ENCODE results near the gene SCARB2.
"Not testable (repeated sequence)": the region's sequence is repeated elsewhere in the genome, so short reads cannot be mapped to it uniquely, and the experiment has no call there.

The SCARB2 gene, protein sequence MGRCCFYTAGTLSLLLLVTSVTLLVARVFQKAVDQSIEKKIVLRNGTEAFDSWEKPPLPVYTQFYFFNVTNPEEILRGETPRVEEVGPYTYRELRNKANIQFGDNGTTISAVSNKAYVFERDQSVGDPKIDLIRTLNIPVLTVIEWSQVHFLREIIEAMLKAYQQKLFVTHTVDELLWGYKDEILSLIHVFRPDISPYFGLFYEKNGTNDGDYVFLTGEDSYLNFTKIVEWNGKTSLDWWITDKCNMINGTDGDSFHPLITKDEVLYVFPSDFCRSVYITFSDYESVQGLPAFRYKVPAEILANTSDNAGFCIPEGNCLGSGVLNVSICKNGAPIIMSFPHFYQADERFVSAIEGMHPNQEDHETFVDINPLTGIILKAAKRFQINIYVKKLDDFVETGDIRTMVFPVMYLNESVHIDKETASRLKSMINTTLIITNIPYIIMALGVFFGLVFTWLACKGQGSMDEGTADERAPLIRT

GRCh38 chr4:76213415-76214176, at the start of gene SCARB2:
SCARB2 (minus strand) TSS chr4:76213824; CDS start chr4:76213543, 281 bp downstream.
- peak; percentile 63 for DNase-seq

DNA sequence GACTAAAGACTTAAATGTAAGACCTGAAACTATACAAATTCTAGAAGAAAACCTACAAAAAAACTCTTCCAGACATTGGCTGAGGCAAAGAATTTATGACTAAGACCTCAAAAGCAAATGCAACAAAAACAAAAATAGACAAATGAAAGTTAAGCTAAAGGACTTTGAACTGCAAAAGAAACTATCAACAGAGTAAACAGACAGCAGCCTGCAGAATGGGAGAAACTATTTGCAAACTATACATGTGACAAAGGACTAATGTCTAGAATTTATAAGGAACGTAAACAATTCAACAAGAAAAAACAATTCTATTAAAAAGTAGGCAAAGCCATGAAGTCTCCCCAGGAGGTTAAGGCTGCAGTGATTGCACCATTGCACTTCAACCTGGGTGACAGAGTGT, 46.9 kb upstream of the SCARB2 start:
- no peak for DNase-seq

GRCh38 chr4:76257824-76258223, 44.2 kb upstream of the SCARB2 start:
- DNase-seq = no peak

DNA sequence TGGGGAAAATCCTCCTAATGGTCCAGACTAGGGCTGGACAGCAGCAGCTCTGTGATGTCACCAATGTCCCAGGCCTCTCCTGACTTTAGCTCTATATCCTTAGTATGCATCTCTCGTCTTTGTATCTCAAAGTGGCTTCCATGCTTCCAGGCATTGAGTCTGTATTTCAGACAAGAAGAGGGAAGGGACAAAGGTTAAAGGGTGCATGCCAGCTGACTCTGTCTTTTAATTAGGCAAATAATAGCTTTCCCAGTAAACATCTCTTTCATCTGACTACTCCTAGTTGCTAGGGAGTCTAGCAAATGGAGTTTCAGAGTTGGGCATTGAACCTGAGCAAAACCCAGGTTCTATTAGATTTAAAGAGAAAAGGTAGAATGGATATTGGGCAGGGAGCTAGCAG, 43.3 kb upstream of the SCARB2 start:
- no peak for DNase-seq

DNA sequence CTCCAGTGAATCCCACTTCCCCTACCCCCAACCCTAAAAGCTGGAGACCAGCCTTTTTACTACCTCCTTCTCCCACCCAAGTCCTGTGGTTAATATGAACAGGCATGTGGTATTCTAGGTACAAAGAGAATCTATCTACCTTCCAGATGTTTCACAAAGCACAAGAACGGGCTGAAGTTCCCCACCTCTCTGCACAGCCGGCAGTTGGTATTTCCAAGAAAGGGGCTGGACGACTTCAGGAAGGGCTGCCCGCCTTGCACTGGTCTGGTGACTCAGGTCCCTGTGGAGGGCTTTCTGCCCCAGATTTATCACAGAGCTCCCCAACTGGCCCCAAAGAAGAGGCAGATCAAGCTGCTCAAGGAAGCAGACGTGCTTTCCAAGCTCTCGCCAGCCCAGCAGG, 42.4 kb upstream of the SCARB2 start:
- no peak for DNase-seq

GRCh38 chr4:76253511-76253910, 39.9 kb upstream of the SCARB2 start:
- no peak for DNase-seq

GRCh38 chr4:76252271-76252653, 38.6 kb upstream of the SCARB2 start:
- no peak for DNase-seq

DNA sequence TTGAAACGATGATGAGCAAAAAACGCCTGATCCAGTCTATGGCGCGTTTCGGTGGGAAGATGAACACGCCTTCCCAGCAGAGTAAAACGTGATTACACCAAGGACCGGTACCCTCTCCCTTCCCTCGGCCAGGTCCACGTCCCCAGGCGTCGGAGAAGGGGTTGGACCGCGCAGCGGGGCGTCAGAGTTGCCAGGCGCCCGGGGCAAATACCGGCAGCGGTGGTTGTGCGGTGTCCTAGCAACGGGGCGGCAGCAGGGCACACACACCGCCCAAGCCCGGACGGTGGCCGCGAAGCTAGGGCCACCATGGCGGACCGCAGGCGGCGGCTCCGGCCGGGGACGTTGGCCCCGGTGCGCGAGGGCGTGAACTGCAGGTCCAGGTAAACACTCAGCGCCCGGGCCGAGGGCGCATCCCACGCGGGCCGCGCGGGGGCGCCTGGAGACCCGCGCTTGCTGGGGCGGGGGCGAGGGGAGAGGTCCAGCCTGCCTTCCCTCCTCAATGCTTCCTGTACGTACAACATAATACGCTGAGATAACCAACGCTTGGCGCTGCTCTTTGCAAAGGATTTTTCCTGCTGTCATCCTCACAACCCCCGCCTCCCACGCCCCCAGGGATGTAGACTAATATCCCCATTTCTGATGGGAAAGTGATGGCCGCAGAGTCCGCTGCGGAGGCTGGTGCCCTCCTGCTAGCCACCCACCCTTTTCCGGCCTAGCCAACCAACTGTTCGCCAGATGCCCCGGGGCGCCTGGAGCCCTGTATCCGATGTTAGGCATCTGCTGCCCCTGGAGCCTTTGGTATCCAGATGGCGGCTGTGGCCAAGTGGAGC, 38.0 kb upstream of the SCARB2 start, which contains the start of gene FAM47E:
TSS of gene FAM47E (plus strand) at position 281 of the 830 bp plus-strand sequence. CDS start at position 307, 26 bp downstream.
- peak; percentile 78 for DNase-seq

DNA sequence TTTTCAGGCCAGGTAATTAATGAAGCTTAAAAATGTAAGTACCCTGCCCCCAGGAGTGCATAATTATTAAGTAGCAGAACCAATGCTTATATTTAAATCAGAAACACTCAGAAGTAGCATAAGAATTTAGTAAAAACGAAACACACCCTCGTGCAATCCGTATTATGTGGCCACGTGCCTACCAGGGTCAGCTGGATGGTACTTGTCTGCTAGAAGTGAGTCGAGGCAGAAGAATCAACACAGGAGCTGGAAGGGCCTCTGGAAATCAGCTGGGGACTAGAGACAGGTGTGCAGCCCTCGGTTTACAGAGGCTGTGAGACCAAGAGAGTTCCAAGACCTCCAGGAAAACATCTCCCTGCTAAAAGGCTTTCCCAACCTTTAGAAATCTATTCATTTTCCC, 37.3 kb upstream of the SCARB2 start:
- DNase-seq = no peak

DNA sequence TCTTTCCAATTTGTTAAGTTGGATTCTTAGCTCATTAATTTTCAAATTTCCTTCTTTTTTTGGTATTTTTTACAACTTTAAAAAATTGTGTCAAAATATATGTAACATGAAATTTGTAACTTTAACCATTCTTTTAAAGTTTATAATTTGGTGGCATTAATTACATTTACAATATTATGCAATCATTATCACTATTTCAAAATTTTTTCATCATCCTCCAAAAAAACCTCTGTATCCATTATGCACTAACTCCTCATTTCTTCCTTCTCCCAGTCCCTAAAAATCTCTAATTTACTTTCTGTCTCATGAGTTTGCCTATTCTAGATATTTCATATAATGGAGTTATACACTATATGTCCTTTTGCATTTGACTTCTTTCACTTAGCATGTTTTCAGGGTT, 33.2 kb upstream of the SCARB2 start:
- DNase-seq = no peak

- DNase-seq = no peak
Measured at GRCh38 chr4:76246025-76246424, 32.4 kb upstream of the SCARB2 start.

DNA sequence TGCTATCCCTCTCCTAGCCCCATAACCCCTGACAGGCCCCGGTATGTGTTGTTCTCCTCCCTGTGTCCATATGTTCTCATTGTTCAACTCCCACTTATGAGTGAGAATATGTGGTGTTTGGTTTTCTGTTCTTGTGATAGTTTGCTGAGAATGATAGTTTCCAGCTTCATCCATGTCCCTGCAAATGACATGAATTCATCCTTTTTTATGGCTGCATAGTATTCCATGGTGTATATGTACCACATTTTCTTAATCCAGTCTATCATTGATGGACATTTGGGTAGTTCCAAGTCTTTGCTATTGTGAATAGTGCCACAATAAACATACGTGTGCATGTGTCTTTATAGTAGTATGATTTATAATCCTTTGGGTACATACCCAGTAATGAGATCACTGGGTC, 30.3 kb upstream of the SCARB2 start:
- DNase-seq = not testable (repeated sequence)

GRCh38 chr4:76240236-76240635, 26.6 kb upstream of the SCARB2 start:
- no peak for DNase-seq

DNA sequence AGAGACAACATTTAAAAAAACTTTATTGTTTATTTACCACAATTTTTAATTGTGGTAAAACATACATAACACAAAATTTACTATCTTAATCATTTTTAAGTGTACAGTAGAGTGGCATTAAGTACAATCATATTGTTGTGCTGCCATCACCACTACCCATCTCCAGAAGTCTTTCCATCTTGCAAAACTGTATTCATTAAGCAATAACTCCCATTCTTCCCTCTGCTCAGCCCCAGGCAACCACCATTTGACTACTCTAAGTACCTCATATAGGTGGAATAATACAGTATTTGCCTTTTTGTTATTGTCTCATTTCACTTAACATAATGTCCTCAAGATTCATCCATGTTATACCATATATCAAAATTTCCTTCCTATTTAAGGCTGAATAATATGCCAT, 25.1 kb upstream of the SCARB2 start:
- DNase-seq = no peak

GRCh38 chr4:76238236-76238635, 24.6 kb upstream of the SCARB2 start:
- no peak for DNase-seq

GRCh38 chr4:76235915-76236314, 22.3 kb upstream of the SCARB2 start:
- no peak for DNase-seq

DNA sequence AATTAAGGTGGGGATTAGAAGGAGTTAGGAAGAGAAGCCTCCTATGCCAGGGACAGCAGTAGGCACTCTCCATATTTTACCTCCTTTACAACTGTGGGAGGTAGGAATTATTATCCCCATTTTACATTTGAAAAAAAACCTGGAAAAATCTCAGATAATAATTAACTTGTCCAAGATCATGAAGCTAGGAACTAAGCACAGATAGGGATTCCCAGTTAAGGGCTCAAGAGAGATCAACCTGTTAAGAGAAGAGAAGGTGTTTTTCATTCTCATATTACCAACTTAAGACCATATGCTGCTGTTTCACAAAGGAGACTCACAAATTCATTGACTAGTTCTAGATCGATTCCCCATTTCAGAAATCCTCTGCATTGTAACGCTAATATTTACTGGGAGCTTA, 21.8 kb upstream of the SCARB2 start:
- DNase-seq = no peak

DNA sequence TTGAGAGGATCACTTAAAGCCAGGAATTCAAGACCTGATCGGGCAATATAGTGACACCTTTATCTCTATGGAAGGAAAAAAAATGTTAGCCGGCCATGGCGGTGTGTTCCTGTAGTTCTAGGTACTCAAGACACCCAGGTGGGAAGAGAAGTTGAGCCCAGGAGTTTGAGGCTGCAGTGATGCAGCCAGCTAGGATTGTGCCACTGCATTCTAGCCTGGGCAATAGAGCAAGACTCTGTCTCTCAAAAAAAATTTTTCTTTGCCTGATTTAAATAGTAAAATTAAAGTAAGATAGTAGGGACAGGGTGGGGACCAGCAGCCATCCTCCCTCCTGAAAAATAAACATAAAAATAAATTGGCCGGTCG, 21.0 kb upstream of the SCARB2 start:
- DNase-seq = no peak

GRCh38 chr4:76233967-76234678, 20.5 kb upstream of the SCARB2 start:
- no peak for DNase-seq

GRCh38 chr4:76233529-76233928, 19.9 kb upstream of the SCARB2 start:
- no peak for DNase-seq

- no peak for DNase-seq
Measured at GRCh38 chr4:76233083-76233482, 19.5 kb upstream of the SCARB2 start.

- no peak for DNase-seq
Measured at GRCh38 chr4:76232681-76233080, 19.1 kb upstream of the SCARB2 start.

DNA sequence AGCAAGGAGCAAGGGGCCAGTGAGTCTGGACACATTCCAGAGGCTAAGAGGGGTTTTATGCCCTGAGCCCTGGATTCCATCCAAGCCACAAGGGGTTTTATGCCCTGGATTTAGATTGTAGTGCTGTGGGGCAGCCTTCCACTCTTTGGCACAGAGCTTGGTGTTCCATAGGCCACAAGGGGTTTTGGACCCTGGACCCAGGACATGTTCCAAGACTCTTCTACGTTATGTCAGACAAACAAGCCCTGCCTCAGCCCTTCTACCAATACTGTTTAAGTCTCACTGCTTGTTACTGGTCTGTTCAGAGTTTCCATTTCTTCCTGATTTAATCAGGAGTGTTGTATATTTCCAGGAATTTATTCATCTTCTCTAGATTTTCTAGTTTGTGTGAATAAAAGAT, 12.8 kb upstream of the SCARB2 start:
- DNase-seq = peak; percentile 51

Data from NCI-H1092 (cell line).